HFFc6 (cell line): Measurements from ENCODE around the gene LRRC3B. TPM values are rescaled to one million over a fixed set of nuclear protein-coding genes. Genes with fewer than 3 reads are reported as not detected.

Experiments
- DNase-seq: peaks from one replicate; pipeline ENCODE4 v3.0.0-alpha.2; 2018
- H3K27ac Mint-ChIP-seq: 2 replicates; pipeline ENCODE4 v1.8.0; 2020; ENCODE audit warnings: mild to moderate bottlenecking, mixed read lengths
- H3K27me3 Mint-ChIP-seq: 2 replicates; pipeline ENCODE4 v1.8.0; 2021; ENCODE audit warnings: mild to moderate bottlenecking, moderate library complexity, mixed read lengths; ENCODE audit not compliant: insufficient read depth
- H3K36me3 Mint-ChIP-seq: 2 replicates; pipeline ENCODE4 v1.8.0; 2021; ENCODE audit warnings: low read depth, mixed read lengths
- H3K4me1 Mint-ChIP-seq: 2 replicates; pipeline ENCODE4 v1.8.0; 2020; ENCODE audit warnings: low read depth, mixed read lengths
- H3K4me3 Mint-ChIP-seq: 2 replicates; pipeline ENCODE4 v1.8.0; 2020; ENCODE audit warnings: mild to moderate bottlenecking, moderate library complexity, mixed read lengths
- H3K9me3 Mint-ChIP-seq: 2 replicates; pipeline ENCODE4 v1.8.0; 2020; ENCODE audit warnings: mild to moderate bottlenecking, mixed read lengths
- CTCF ChIP-seq: fragments of 200-600 bp; sonication (generic); IDR thresholded peaks from 2 replicates; pipeline ENCODE4 v1.5.0; 2021; ENCODE audit warnings: antibody characterized with exemption, mild to moderate bottlenecking
- total RNA-seq, 6 experiments: library from RNA; stranded (reverse); fragmentation: NEBNext Ultra II Directional; extraction: Animal tissue kit (Norgen Biotek cat#: 25700); gene quantifications; 2 replicates in 1 of 6; 3 replicates in 5 of 6; pipeline ENCODE4 v1.2.3, GENCODE V29; 2021

LRRC3B gene
- total RNA-seq, 6 experiments from 2014 or later = not detected

GRCh38 chr3:26683902-26684301, 61.3 kb downstream of the LRRC3B start:
- no peak for TF ChIP-seq CTCF
- Mint-ChIP-seq H3K27ac (no peak overlapping the region), H3K36me3 (no peaks in the 10 kb centered on the region; the same call in 1 of the 2 replicates), H3K4me1 (no peaks in the 10 kb centered on the region), H3K9me3 (peaks cover 40% of the 10 kb centered on the region), H3K27me3 (no peaks in the 10 kb centered on the region), H3K4me3 (no peak overlapping the region)
- no peak for DNase-seq

GRCh38 chr3:26687466-26687865, 64.9 kb downstream of the LRRC3B start:
- TF ChIP-seq CTCF = no peak
- Mint-ChIP-seq H3K27me3 (no peaks in the 10 kb centered on the region), H3K27ac (no peak overlapping the region), H3K4me1 (no peaks in the 10 kb centered on the region), H3K36me3 (peaks cover 6% of the 10 kb centered on the region; the same call in 1 of the 2 replicates), H3K4me3 (no peak overlapping the region), H3K9me3 (peaks cover 47% of the 10 kb centered on the region)
- no peak for DNase-seq

- no peak overlapping the region for H3K4me3 Mint-ChIP-seq
- H3K27ac Mint-ChIP-seq = no peak overlapping the region
- H3K9me3 Mint-ChIP-seq = peaks cover 22% of the 10 kb centered on the region
- no peaks in the 10 kb centered on the region for H3K36me3 Mint-ChIP-seq
- DNase-seq = no peak
- H3K4me1 Mint-ChIP-seq = no peaks in the 10 kb centered on the region
- no peak for TF ChIP-seq CTCF
- no peaks in the 10 kb centered on the region; the same call in 1 of the 2 replicates for H3K27me3 Mint-ChIP-seq
Observed at GRCh38 chr3:26699553-26699952, 77.0 kb downstream of the LRRC3B start.

GRCh38 chr3:26703519-26703918, 80.9 kb downstream of the LRRC3B start:
- no peak for TF ChIP-seq CTCF
- no peak for DNase-seq
- H3K27me3 Mint-ChIP-seq = peaks cover 2% of the 10 kb centered on the region
- H3K4me1 Mint-ChIP-seq = no peaks in the 10 kb centered on the region
- peaks cover 18% of the 10 kb centered on the region for H3K9me3 Mint-ChIP-seq
- H3K4me3 Mint-ChIP-seq = no peak overlapping the region
- no peak overlapping the region for H3K27ac Mint-ChIP-seq
- H3K36me3 Mint-ChIP-seq = no peaks in the 10 kb centered on the region

- Mint-ChIP-seq H3K9me3 (peaks cover 16% of the 10 kb centered on the region), H3K4me3 (no peak overlapping the region), H3K4me1 (no peaks in the 10 kb centered on the region), H3K36me3 (no peaks in the 10 kb centered on the region), H3K27me3 (peaks cover 2% of the 10 kb centered on the region), H3K27ac (no peak overlapping the region)
- DNase-seq = no peak
- TF ChIP-seq CTCF = no peak
Observed at GRCh38 chr3:26704736-26705135, 82.2 kb downstream of the LRRC3B start.

GRCh38 chr3:26708501-26708900, 85.9 kb downstream of the LRRC3B start:
- Mint-ChIP-seq H3K36me3 (no peaks in the 10 kb centered on the region), H3K4me3 (no peak overlapping the region), H3K9me3 (peaks cover 17% of the 10 kb centered on the region), H3K27me3 (peaks cover 2% of the 10 kb centered on the region; the same call in 1 of the 2 replicates), H3K27ac (no peak overlapping the region), H3K4me1 (no peaks in the 10 kb centered on the region)
- DNase-seq = no peak
- no peak for TF ChIP-seq CTCF
